ENCODE results near the gene USO1.
"Not testable (repeated sequence)": the region's sequence is repeated elsewhere in the genome, so short reads cannot be mapped to it uniquely, and the experiment has no call there.

USO1 gene, protein sequence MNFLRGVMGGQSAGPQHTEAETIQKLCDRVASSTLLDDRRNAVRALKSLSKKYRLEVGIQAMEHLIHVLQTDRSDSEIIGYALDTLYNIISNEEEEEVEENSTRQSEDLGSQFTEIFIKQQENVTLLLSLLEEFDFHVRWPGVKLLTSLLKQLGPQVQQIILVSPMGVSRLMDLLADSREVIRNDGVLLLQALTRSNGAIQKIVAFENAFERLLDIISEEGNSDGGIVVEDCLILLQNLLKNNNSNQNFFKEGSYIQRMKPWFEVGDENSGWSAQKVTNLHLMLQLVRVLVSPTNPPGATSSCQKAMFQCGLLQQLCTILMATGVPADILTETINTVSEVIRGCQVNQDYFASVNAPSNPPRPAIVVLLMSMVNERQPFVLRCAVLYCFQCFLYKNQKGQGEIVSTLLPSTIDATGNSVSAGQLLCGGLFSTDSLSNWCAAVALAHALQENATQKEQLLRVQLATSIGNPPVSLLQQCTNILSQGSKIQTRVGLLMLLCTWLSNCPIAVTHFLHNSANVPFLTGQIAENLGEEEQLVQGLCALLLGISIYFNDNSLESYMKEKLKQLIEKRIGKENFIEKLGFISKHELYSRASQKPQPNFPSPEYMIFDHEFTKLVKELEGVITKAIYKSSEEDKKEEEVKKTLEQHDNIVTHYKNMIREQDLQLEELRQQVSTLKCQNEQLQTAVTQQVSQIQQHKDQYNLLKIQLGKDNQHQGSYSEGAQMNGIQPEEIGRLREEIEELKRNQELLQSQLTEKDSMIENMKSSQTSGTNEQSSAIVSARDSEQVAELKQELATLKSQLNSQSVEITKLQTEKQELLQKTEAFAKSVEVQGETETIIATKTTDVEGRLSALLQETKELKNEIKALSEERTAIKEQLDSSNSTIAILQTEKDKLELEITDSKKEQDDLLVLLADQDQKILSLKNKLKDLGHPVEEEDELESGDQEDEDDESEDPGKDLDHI

DNA sequence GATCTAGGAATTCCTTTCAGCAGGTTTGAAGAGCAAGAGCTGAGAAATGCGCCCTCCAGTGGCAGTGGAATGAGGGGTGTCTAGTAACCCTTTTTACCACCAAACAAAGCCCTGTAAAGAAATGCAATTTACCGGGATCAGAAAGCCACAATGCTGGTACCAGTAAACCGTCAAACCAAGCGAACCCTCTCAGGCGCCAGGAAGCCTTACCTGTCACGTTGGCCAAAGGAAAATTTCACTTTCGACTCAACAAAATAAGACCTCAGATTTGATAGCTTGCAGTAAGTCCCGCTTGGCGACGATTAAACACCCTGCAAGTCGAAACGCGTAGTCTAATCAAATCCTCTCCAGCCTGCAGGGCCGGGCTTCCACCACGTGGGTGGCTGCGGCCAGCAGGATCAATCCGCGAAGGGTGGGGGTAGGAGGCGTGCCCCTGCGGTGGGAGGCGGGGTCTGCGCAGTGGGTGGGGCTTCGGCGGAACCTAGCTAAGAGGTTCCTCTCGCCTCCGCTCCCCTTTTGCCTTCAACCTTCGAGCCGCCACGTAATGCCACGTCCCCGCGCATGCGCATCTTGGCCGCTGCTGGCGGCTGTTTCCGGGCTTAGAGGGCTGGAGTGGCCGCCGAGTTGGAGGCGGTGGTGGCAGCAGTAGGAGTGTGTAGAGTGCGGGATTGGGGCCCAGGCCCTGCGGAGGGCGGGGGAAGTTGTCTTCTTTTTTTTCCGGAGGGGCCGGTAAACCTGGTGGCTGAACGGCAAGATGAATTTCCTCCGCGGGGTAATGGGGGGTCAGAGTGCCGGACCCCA lies at the start of gene USO1:
Gene USO1, plus strand, starts transcription at position 512 of the 801 bp plus-strand sequence. Its CDS starts 243 bp downstream, at position 755.
- DNase-seq = peak; percentile 100

DNA sequence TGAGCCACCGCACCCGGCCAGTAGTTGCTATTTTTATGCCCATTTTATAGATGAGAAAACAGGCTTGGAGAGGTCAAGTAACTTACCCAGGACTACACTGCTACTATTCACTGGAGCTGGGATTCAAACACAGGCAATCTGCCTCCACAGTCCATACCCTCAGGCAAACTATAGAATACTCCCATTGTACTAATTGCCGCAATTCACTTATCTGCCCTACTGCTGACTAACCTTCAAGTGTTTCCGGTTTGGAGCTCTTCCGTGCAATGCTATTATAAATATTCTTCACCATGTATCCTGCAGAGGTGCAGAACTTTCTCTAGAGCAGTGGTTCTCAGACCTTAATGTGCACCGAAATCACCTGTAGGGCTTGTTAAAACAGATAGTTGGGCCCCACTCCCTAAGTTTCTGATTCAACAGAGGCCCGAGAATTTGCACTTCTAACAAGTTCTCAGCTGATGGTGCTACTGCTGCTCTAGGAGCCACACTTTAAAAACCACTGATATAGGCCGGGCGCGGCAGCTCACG lies 49.3 kb upstream of the USO1 start:
- DNase-seq = no peak

DNA sequence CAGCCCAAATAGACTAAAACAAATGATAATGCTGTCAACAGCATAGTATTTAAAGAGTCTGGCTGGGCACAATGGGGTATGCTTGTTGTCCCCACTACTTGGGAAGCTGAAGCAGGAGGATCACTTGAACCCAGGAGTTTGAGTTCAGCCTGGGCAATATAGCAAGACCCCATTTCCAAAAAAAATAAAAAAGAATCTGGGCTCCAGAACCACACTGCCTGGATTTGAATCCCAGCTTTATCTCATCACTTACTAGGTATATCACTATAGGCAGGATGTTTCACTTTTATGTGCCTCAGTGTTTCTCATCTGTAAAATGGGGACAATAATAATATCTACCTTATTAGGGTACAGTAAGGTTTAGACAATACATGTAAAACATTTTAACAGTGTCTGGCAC lies 45.9 kb upstream of the USO1 start:
- DNase-seq = no peak

DNA sequence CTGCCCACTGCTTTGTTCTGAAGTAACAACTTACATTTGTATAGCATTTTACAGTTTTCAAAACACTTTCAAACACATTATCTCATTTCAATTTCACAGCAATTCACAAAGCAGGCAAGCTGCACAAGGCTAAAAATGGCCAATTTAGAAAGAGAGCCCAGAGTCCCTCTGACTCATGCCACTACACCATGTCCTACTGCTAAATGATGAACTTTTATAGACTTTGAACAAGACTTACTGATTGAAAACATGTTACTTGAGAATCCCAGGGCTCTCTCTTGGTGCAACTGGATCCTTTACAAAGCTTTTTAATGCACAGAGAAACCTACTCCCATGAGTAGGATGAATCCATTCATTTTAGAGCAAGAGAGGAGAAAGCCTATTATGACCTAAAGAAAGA lies 45.4 kb upstream of the USO1 start:
- DNase-seq = no peak

DNA sequence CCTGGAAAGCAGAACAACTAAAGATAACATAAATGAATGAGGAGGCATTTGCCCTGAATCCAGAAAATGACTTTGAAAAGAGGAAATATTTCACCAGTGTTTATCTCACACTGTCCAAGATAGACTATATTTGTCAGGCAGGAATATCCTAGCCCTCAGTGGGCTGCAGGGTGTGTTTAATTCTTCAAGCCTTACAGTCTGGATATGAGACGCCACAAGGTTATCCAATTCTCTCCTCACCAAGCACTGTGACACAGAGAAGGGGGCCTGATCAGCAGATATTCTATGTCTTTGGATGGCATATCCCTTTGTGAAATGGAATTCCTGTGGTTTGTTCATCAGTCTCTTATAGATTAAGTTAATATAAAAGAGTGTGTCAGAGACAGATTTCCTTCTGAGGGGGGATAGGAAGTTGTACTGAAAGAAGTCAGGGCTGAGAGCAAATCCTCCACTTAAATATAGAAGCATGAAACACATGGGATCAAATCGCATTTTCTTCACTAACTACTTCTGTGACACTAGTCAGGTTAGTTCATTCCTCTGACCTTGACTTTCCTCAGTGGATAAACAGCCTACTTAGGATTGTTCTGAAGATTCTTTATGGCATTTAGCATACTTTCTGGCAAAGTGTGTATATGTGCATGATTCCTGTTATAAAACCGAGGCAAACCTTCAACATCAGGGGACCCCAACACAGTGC lies 44.4 kb upstream of the USO1 start:
- no peak for DNase-seq

DNA sequence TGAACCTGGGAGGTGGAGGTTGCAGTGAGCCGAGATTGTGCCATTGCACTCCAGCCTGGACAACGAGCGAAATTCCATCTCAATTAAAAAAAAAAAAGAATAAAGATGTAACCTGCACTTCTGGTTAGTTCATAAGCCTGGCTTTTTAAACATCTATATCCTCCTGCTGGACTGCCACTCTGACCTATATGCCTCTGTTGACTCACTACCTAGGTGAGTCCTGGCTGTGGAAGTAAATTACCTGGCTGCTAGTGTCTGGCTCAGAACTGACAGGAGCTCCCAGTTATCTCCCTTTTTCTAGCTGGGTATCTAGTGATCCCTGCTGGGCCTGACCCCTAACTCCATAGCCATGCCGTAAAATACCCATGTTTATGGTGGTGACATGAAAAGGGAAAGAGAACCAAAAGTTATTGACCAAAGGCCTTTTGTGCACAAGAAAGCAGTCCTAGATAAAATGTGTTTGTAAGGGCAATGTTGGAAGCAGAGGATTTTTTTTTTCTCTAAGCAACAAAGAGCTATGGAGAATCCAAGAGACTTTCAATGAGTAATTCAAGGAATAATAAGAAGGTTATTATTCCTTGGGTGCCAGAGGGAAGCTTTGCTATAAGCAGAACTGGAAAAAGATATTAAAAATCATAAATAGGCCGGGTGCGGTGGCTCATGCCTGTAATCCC lies 40.8 kb upstream of the USO1 start:
- DNase-seq = no peak

DNA sequence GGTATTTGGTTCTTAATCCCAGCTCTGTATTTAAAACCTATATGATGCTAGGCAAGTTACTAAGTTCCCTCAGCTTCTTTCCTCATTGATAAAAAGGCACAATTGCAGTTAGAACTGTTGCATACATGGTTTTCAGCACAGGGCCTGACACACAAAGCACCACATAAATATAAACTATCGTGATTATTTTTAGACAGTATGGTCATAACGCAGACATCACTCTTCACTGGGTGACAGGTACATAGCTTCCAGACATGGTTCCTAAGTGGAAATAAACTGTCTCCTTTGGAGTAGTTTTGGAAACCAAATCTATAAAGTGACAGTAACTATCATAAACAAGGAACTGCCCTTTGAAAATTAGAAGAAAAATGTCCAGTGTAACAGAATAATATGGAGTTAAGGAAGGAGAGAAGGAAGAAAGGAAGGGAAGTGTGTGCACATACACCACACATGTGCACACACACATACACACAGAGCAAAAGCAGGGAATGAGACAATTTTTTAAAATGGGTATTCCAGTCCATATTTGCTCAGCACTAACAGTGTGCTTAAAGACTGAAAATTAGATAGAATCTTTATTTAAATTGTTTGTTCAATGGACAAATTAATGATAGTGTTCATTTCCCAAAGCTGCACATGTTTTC lies 38.7 kb upstream of the USO1 start:
- DNase-seq = no peak

DNA sequence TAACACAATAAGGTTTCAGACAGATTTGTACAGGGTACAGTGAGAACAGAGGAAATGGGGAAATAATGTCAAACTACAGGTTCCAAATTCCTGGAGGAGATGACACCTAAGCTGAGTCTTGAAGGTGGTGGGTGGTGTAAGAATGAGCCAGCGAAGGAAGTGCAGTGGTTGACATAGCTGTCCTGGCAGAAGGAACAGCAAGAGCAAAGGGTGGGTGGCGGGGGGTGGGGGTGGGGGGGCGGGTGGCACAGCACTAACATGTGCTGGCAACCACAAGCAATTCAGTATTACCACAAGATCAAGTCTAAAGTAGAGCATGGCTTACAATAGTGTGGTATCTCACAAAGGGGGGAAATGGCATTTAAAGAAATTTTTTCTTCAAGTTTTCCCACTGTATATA lies 38.0 kb upstream of the USO1 start:
- DNase-seq = no peak

DNA sequence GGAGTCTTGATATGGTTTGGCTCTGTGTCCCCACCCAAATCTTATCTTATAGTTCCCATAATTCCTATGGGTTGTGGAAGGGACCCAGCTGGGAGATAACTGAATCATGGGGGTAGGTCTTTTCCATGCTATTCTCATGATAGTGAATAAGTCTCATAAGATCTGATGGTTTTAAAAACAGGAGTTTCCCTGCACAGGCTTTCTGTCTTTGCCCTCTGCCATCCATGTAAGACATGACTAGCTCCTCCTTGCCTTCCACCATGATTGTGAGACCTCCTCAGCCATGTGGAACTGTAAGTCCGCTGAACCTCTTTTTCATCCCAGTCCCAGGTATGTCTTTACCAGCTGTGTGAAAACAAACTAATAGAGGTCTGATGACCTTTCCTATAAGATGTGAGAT lies 37.3 kb upstream of the USO1 start:
- not testable (repeated sequence) for DNase-seq

DNA sequence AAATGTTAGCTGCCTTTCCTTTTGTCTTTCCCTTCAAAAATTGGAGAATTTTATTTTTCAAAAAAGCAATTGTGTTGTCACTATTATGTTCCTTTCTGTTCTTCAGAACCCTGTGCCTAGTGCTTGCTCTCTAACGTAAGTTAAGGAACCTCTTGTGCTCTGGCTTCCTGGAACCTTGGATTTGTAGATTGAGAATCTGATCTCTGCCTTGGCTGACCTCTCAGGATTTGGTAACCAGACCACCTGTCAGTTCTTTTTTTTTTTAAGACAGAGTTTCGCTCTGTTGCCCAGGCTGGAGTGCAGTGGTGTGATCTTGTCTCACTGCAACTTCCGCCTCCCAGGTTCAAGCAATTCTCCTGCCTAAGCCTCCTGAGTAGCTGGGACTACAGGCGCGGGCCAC lies 32.3 kb upstream of the USO1 start:
- DNase-seq = not testable (repeated sequence)

DNA sequence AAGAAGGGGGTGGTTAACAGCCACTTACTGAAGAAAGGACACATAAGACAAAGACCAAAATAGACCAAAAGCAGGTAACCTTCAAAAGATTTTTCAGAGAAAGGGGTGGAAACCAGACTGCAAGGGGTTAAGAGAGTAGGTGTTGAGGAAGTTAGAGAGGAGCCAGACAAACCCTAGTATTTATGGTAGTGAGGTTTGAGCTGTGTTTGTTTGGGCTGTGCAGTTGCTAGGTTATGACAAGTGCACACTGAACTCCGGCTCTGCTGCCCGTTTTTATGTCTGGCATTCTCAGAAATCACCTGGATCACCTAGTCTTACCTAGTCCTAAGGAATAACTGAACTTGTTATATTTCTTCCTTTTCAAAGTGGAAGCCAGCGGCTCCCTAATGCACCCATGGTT lies 28.3 kb upstream of the USO1 start:
- no peak for DNase-seq

DNA sequence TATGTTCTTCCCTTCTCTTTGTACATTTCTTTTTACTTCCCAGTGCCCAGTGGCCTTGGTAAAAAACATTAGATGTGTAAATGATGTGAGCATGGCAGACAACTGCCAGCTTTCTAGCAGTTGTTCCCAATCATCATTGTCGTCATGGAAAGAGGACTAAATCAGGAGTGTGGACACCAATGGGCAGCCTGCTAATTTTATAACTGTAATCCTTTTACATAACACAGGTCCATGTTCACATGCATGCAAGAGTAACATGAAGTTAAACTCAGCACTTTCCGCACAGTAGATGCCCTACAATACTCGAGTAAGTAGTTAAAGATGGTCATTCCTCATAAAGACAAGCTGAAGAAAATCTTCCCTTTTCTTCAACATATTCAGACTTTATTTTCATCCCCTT lies 27.8 kb upstream of the USO1 start:
- no peak for DNase-seq

DNA sequence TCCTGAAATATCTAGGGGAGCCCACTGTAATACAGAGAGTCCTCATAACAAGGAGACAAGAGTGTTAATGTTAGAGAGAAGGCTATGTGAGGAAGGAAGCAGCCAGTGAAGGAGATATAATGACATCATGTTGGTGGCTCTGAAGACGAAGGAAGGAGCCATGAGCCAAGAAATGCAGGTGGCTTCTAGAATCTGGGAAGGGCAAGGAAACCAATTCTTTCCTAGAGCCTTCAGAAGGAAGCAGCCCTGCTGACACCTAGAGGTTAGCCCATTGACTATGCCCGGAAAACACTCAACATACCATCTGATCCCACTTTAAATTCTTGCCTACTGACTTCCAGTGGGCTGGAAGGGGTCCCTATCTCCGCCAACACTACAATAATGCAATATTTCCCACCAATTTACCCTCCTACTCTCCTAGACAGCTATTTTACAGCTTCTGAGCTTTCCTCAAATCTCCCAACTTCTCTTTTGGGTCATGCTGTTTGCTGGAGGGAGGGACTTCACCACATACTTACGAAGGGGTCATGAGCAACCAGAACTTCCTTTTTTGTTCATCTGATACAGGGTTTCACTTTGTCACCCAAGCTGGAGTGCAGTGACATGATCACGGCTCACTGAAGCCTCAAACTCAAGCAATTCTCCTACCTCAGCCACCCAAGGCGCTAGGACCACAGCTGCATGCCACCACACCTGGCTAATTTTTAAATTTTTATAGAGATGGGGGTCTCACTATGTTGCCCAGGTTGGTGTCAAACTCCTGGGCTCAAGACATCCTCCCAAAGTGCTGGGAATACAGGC lies 26.0 kb upstream of the USO1 start:
- DNase-seq = no peak

DNA sequence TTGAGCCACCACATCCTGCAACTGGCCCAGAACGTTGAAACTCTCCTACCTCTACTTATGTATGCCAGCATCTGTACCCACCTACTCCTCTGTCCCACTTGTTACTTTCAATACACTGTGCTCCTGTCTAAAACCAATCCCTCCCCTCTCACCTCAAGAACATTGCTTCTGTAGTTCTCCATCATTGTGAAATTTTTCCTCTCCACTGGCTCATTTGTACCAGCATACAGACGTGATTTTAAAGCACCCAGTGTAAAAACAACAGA lies 25.5 kb upstream of the USO1 start:
- DNase-seq = no peak

DNA sequence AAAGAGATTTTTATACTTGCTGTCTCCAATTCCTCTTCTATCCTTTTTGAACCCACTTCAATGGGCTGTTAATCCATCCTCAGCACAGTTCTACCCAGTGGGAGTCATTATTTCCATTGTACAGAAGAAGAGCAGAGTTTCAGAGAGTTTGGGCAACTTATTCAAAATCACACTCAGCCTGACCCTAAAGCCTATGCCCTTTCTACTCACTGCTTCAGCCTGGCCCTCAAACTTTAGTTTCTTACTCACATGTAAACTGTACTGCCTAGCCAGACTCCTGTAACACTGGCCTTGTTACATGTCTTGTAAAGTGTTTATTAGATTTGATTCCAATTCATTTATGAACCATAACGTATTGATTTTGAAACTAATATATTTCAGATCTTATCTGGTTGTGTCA lies 25.1 kb upstream of the USO1 start:
- no peak for DNase-seq

DNA sequence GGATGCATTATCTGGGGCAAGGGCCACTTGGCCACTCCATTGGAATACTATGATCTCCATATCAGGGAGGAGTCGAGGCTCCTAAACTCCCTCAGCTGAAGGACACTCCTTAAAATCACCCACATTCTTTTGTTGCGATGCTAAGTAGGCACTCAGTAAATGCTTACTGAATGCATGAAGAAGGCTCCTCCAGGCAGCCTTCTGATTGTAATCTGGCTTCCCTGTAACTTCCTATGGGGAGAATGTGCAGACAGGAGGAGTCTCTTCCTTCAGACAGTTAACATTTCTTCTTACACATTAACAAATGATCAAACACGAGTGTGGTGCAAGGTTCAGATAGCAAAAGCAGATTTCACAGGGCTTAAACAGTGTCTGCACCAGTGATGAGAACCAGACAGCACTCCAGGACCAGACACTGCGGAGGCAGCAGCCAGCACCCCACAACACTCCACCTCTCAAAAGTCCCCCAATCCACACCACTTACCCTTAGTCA lies 21.4 kb upstream of the USO1 start:
- no peak for DNase-seq

DNA sequence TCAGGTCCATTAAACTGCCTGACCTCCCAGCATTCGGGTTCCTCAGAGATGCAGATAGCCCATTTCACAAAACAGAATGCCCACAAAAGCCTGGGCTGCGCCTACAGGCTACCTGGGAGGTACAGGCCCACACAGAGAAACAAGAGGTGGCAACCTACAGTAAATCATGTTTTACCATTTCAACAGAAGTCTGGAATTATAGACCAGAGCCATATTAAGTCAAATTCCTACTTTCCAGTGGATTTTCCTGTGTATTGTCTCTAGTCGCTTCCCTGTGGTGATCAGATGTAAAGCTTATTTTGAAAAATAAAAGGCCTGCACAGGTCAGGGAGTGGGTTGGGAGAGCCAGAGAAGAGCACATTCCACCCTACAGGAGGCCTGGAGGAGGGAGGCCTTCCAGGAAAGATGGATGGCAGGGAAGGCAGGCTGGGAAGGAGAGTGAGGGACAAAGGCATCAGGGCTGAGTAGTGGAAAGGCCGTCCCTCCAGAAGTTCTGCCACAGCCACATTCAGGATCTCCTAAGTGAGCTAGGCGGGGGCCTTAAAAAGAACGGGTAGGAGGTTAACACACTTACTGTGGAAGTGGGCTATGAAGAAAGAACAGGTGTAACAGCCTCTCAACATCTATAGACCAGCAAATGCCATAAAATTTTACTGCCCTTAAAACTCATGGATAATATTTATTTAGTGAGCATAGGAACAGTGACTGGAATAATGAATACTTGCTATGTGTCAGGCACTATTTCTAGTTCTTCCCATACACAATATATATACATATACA lies 19.0 kb upstream of the USO1 start:
- DNase-seq = no peak

DNA sequence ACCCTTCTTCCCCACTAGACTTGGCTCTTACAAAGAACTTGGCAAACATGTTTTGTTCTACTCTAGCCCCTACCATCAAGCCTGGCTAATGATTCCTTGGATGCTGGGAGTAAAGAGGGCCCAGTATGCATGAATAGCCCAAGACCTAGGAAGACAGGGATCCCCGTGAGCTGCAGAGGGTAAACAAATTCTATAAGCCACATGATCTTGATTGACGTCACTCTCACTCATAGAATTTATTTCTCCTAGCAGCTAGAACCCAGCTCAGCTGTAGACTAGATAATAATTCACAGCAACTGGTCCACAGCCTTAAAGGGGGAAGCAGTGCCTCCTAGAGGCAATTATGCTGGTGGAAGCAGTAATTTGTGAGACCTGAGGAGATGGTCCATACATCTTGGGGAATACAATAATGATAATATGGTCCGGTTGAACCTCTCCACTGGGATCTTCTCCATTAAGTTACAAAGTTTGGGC lies 16.1 kb upstream of the USO1 start:
- DNase-seq = no peak

DNA sequence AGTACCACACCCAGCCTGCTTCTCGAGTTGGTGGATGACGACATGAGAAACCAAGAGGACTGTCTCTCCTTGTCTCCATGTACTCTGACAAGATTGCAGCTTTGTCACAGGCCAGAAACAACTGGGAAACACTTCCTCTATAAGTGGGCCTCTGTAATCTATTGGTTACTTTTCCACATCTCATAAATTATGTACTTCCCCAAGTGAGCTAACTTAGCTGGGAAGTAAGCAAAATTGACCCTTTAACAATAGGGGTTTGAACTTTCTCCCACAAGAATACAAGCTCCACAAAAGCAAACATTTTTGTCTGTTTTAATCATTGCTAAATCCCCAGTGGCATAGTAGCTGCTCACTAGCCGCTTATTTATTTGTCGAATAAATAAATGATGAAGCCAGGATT lies 14.1 kb upstream of the USO1 start:
- DNase-seq = no peak
